ENCODE data around the gene RAB36. TPM values are rescaled to one million over a fixed set of nuclear protein-coding genes. Genes with fewer than 3 reads are reported as not detected.
"Not testable (repeated sequence)": the region's sequence is repeated elsewhere in the genome, so short reads cannot be mapped to it uniquely, and the experiment has no call there.

RAB36 gene
- total RNA-seq, 4 donors from 2014 or later, result 1.0 to 2.5 (median 1.7) TPM; not detected in 1

- no peaks in the 10 kb centered on the region for H3K27me3 ChIP-seq
- no peaks in the 10 kb centered on the region for H3K36me3 ChIP-seq
- TF ChIP-seq, protein P1, sequence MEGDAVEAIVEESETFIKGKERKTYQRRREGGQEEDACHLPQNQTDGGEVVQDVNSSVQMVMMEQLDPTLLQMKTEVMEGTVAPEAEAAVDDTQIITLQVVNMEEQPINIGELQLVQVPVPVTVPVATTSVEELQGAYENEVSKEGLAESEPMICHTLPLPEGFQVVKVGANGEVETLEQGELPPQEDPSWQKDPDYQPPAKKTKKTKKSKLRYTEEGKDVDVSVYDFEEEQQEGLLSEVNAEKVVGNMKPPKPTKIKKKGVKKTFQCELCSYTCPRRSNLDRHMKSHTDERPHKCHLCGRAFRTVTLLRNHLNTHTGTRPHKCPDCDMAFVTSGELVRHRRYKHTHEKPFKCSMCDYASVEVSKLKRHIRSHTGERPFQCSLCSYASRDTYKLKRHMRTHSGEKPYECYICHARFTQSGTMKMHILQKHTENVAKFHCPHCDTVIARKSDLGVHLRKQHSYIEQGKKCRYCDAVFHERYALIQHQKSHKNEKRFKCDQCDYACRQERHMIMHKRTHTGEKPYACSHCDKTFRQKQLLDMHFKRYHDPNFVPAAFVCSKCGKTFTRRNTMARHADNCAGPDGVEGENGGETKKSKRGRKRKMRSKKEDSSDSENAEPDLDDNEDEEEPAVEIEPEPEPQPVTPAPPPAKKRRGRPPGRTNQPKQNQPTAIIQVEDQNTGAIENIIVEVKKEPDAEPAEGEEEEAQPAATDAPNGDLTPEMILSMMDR (IDR thresholded peaks at IDR 0.05), result no peak
- TF ChIP-seq POLR2A (IDR thresholded peaks at IDR 0.05), result no peak
- DNase-seq, result no peak
- no peak overlapping the region for H3K4me3 ChIP-seq
- no peak overlapping the region for H3K27ac ChIP-seq
- no peaks in the 10 kb centered on the region for H3K4me1 ChIP-seq
- H3K9me3 ChIP-seq, result no peaks in the 10 kb centered on the region
Measured at GRCh38 chr22:23129149-23129548, 16.1 kb upstream of the RAB36 start.

- Histone ChIP-seq H3K4me1 (no peaks in the 10 kb centered on the region), H3K9me3 (no peaks in the 10 kb centered on the region), H3K27ac (no peak overlapping the region), H3K36me3 (no peaks in the 10 kb centered on the region), H3K4me3 (no peak overlapping the region), H3K27me3 (no peaks in the 10 kb centered on the region)
- TF ChIP-seq POLR2A (IDR thresholded peaks at IDR 0.05), result no peak
- TF ChIP-seq, protein P1 (IDR thresholded peaks at IDR 0.05), result no peak
- DNase-seq, result no peak
Measured at GRCh38 chr22:23130697-23131096, 14.6 kb upstream of the RAB36 start.

GRCh38 chr22:23131931-23132330 is 13.3 kb upstream of the RAB36 start:
- no peaks in the 10 kb centered on the region for H3K36me3 ChIP-seq
- H3K4me1 ChIP-seq, result peaks cover 0 to 5% (median 0%) of the 10 kb centered on the region in 4 donors
- H3K4me3 ChIP-seq, result no peak overlapping the region
- no peak for DNase-seq
- TF ChIP-seq, protein P1 (IDR thresholded peaks at IDR 0.05), result no peak
- no peak for TF ChIP-seq POLR2A (IDR thresholded peaks at IDR 0.05)
- H3K9me3 ChIP-seq, result no peaks in the 10 kb centered on the region
- no peaks in the 10 kb centered on the region for H3K27me3 ChIP-seq
- no peak overlapping the region for H3K27ac ChIP-seq

- H3K27ac ChIP-seq, result no peak overlapping the region
- TF ChIP-seq POLR2A (IDR thresholded peaks at IDR 0.05), result no peak
- TF ChIP-seq, protein P1 (IDR thresholded peaks at IDR 0.05), result no peak
- no peaks in the 10 kb centered on the region for H3K9me3 ChIP-seq
- H3K4me3 ChIP-seq, result no peak overlapping the region
- DNase-seq, result no peak
- no peaks in the 10 kb centered on the region for H3K36me3 ChIP-seq
- peaks cover 0 to 9% (median 3%) of the 10 kb centered on the region in 4 donors for H3K4me1 ChIP-seq
- no peaks in the 10 kb centered on the region for H3K27me3 ChIP-seq
Measured at GRCh38 chr22:23132376-23133091, 12.7 kb upstream of the RAB36 start.

DNA sequence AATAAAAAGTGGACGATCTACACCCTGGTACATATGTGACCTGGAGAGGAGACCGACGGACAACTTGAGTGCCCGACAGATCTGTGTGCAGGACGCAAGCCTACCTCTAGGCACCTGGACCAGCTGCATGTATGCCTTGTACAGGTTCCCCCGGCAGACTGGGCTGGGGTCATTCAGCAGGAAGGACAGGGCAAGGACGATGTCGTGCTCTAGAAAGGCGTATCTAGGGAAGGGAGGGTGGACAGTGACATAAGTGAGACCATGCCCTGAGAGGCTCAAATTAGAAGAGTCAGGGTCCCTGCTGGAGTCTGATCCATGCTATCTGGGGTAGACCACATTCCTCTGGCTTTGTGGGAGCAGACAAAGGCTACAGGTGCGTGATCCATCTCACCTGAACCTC is 11.4 kb upstream of the RAB36 start:
- no peak for DNase-seq
- TF ChIP-seq, protein P1 (IDR thresholded peaks at IDR 0.05), result no peak
- no peak for TF ChIP-seq POLR2A (IDR thresholded peaks at IDR 0.05)
- Histone ChIP-seq H3K4me3 (no peak overlapping the region), H3K27me3 (no peaks in the 10 kb centered on the region), H3K4me1 (peaks cover 0 to 19% (median 13%) of the 10 kb centered on the region in 4 donors), H3K36me3 (no peaks in the 10 kb centered on the region), H3K27ac (no peak overlapping the region), H3K9me3 (no peaks in the 10 kb centered on the region)

DNA sequence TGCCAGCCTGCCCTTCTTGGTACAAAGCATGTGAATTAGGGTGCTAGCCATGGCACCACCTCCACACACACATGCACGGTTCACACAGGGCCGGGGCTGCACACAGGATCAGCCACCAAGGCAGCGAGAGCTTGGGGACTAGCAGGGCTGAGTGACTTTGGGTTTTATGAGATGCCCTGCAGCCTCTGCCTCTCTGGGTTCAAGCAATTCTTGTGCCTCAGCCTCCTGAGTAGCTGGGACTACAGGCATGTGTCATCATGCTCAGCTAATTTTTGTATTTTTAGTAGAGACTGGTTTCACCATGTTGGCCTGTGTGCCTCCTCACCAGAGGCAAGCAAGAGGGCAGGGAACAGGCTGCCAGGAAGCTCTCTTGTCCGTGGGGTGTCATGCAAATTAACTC is 8.3 kb upstream of the RAB36 start:
- H3K9me3 ChIP-seq, result not testable (repeated sequence)
- H3K27ac ChIP-seq, result peak overlapping the region in 3 of 4 donors; percentile 50 to 76 (median 67)
- peaks cover 3 to 25% (median 19%) of the 10 kb centered on the region in 4 donors for H3K4me1 ChIP-seq

More for the DNA sequence above, 8.3 kb upstream of the RAB36 start:
- not testable (repeated sequence) for DNase-seq, H3K4me3 ChIP-seq, H3K27me3 ChIP-seq, H3K36me3 ChIP-seq
